HG03060 (cell line): ENCODE measurements around the gene ZNF341.

Source experiments
- ATAC-seq: cut with Tn5 transposase; IDR thresholded peaks from one replicate; pipeline ENCODE4 v1.9.1; 2021; ENCODE audit warnings: low read depth, moderate number of reproducible peaks; ENCODE audit not compliant: unreplicated experiment

The ZNF341 gene

GRCh38 chr20:33838035-33838864, 106.5 kb downstream of the ZNF341 start:
- no peak for ATAC-seq

- no peak for ATAC-seq
Observed at GRCh38 chr20:33839591-33839990, 107.8 kb downstream of the ZNF341 start.

- ATAC-seq: no peak
Observed at GRCh38 chr20:33840160-33840559, 108.4 kb downstream of the ZNF341 start.

GRCh38 chr20:33840759-33841435, 109.1 kb downstream of the ZNF341 start:
- no peak for ATAC-seq

GRCh38 chr20:33841436-33841799, 109.6 kb downstream of the ZNF341 start:
- ATAC-seq: no peak
